Amniotic stem cell (primary cell): ENCODE measurements around the gene RDH8.

Source experiments
- DNase-seq: peaks from one replicate; lab custom pipeline; 2025; lab: John Stamatoyannopoulos, UW

RDH8 gene, protein sequence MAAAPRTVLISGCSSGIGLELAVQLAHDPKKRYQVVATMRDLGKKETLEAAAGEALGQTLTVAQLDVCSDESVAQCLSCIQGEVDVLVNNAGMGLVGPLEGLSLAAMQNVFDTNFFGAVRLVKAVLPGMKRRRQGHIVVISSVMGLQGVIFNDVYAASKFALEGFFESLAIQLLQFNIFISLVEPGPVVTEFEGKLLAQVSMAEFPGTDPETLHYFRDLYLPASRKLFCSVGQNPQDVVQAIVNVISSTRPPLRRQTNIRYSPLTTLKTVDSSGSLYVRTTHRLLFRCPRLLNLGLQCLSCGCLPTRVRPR

DNA sequence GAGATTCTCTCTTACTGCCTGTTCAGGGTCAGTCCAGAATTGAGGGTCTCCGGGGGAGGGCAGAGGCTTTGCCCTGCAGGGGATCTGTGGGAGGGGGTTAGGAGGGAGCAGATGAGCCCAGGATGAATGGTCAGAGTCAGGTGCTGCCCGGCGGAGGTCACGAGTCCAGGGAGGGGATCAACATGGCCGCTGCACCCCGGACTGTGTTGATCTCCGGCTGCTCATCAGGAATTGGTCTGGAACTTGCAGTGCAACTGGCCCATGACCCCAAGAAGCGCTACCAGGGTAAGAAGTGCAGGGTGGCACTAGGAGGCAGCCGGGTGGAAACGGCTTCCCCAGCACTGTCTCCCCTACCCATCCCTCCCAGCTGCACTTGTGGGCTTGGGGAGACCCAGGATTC is at the start of gene RDH8:
TSS of gene RDH8 (plus strand) at position 168 of the 400 bp plus-strand sequence. CDS start at position 183, 15 bp downstream.
- no peak for DNase-seq

DNA sequence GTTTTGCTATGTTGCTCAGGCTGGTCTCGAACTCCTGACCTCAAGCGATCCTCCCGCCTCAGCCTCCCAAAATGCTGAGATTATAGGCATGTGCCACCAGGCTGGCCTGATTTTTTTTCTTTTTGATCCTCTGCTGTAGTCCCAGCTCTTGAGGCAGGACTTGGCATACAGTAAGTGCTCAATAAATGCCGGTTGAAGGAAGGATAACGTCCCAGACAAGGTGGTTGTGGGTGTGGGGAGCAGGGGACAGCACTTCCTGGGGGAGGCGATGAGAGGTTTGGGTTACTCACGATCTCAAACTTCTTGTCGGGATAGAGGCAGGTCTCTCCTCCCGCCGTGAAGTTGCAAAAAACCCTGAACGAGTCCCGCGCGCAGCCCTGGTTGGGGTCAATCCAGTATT is 47.3 kb upstream of the RDH8 start:
- no peak for DNase-seq

DNA sequence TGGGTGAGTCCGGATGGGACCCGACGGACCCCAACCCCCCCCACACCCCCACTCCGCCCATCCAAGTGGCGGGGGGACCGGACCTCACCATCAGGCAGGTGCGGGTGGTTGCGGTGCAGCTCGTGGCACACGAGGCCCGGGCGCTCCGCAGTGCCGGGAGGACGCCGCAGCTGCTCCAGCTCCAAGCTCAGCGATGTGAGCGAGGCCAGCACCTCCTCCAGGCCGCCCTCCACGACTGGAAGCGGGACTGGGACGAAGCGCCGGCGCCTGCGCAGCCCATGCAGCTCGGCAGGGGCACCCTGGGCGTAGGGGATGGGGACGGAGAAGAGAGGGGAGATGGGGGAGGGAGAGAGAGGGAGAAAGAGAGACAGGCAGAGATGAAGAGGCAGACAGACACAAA is 46.8 kb upstream of the RDH8 start:
- no peak for DNase-seq

DNA sequence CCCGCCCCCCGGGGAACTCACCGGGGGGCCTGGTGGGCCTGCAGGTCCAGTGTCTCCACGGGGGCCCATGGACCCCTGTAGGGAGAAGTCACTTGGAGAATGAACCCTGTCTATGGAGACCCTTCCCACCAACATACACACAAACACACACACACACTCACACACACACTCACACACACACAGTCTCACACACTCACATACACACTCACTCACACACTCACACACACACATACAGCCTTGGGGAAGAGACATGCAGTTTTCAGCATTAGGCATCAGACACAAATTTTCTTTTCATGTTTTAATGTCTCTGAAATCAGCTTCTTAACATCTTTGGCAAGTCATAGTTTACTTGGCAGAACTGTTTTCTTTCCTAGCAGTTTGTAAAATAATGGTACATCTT is 46.0 kb upstream of the RDH8 start:
- DNase-seq: no peak

DNA sequence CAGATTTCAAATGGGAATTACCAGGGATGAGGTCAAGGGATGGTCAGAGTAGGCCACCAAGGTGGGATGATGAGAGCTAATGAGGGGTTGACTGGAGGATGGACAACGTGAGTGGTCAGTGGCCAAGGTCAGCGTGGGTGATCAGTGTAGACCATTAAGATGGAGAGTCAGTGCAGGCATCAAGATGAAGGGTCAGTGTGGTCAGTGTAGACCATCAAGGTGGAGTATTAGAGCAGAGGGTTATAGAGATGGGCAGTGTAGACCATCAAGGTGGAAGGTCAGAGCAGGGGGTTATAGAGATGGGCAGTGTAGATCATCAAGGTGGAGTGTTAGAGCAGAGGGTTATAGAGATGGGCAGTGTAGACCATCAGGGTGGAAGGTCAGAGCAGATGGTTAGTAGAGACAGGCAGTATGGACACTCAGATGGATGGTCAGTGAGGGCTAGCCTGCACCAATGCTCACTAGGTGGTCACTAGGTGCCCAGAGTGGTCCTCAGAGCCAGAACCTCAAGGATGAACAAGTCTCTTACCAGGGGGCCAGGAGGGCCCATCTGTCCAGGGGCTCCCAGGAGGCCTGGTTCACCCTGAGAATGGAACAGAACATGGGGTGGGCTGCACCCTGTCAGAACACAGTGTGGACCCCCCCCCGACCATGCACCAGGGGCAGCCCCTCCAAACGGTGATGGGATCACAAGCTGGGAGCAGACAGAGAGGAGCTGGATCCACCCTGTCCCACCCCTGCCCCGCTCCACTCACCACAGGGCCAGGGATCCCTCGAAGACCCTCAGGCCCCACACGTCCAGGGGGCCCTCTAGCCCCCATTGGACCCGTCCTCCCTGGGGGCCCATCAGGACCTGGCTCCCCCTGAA is 44.2 kb upstream of the RDH8 start:
- DNase-seq: no peak

DNA sequence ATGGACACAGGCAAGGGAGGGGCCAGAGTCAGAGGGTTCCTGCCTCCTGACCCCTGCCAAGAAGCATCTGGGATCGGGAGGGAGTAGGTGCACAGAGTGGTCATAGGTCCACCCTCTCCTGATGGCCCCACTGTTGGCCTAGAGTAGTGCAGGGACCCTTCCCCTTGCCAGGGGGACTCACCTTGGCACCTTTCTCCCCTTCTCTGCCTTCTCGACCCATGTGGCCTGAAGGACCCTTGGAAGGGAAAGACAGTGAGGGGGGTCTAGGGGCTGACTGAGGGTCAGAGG is 43.7 kb upstream of the RDH8 start:
- DNase-seq: no peak

DNA sequence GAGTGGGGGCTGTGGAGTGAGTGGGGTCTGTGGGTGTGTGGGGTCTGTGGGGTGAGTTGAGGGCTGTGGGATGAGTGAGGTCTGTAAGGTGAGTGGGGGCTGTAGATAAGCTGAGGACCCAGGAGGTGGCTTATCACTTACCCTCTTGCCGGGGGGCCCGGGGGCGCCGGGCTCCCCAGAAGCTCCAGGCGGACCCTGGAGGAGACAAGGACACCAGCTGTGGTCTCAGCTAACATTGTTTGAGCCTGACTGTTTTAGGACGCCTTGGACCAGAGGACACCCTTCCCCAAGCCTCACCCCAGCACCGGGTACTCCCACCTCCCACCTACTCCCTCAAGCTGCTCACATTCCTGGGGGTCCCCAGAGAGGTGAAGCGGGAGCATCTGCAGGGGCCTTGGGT is 42.8 kb upstream of the RDH8 start:
- no peak for DNase-seq

DNA sequence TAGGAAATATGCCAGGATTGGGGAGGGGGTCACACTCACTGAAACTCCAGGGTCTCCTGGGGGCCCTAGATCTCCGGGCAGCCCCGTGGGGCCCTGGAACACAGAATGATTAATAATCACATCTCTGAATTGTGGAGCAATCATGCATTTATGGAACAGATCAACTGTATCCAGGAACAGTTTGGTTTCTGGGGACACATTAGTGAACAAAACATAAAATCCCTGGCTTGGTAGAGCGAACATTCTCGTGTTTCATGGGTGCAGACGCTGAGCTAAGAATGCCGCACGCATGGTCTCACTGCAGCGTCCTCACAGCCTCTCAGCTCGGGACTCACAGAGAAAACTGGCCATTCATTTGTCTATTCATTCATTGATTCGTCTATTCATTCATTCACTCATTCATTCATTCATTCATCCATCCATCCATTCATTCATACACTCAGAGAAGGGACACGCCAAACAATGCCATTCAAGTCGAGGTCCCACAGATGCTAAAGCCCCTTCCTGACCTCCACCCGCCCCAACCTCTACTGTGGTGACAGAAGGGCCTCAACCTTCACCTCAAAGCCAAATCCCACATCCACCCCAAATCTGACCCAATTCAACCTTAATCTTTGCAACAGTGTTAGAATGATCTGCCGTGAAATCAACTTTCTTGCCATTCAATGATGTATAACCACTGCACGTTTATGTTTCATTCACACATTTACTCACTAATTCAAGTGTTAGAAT is 42.0 kb upstream of the RDH8 start:
- no peak for DNase-seq

DNA sequence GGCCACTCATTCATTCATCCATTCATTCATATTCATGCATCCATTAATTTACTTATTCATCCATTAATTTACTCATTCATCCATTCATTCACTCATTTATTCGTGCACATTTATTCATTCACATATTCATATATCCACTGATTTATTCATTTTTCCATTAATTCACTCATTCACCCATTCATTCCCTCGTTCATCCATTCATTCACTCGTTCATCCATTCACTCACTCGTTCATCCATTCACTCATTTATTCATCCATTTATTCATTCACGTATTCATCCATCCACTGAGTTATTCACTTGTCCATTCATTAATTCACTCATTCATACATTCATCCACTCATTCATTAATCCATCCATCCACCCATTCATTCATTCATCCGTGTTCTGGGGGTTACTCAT is 41.2 kb upstream of the RDH8 start:
- DNase-seq: no peak

DNA sequence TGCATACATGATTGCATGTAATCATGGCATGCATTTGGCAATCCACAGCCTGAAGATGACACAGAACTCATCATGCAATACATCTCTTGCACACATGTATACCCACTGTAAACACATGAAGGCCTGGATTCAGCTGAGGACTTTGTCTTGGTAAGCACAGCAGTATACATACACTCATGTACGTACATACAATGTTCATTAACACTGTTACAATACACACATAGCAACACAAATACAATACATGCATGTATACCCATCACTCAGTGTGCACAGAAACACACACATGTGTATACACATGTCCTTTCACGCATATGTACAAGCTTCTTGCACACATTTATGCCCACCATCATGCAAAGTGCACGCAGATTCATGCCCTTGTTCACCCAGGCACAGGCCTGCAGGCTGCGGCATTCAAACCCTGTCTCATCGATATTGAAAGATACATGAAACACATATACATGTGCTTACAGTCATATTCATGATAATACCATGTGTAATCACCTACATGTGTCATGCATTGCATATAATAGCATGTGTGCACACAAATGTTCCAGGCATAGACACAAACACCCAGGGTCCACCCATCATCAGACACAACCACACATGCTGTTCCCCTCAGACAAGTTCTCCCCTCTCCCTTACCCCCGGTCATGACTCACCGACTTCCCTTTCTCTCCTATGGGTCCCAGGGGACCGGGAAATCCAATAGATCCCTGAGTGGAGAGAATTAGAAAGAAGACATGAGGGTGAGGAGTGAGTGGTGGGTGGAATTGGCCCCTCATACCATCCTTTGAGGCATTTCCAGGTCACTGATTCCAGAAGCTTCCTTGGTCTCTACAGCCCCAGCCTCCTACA is 31.6 kb upstream of the RDH8 start:
- DNase-seq: no peak

DNA sequence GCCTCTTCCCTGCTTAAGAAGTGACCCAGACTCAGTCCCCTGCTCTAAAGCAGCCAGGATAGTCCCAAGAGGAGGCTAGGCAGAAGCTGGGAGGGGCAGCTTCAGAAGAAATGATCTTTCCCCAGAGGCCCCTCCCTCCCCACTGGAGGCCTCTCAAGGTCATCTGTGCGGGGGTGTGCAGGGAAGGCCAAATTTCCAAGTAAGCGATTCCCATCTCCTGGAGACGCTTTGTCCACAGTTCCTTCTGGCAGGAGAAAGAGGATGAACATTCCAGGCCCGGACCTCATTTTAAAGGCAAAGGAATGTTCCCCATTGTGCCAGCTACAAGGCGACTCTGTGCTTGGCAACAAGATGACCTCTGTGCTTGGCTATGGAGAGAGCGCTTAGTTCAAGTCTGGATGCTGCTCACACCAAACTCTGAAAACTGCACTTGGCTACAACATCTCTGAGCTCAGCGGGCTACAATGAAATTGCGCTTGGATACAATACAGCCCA is 26.4 kb upstream of the RDH8 start:
- DNase-seq: no peak

DNA sequence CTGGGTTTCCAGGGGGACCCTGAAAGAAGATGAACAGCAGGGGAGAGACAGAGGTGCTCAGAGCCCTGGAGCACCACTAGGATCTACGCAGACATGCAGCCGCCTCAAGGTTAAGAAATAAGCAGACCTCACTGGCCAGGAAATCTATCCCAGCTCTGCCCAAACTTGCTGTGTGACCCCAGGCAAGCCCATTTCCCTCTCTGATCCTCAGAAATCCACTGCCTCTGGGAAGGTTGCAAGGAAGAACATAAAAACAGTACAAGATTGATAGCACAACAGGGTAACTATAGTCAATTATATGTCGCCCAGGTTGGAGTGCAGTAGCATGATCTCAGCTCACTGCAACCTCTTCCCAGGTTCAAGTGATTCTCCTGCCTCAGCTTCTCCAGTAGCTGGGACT is 23.8 kb upstream of the RDH8 start:
- no peak for DNase-seq

DNA sequence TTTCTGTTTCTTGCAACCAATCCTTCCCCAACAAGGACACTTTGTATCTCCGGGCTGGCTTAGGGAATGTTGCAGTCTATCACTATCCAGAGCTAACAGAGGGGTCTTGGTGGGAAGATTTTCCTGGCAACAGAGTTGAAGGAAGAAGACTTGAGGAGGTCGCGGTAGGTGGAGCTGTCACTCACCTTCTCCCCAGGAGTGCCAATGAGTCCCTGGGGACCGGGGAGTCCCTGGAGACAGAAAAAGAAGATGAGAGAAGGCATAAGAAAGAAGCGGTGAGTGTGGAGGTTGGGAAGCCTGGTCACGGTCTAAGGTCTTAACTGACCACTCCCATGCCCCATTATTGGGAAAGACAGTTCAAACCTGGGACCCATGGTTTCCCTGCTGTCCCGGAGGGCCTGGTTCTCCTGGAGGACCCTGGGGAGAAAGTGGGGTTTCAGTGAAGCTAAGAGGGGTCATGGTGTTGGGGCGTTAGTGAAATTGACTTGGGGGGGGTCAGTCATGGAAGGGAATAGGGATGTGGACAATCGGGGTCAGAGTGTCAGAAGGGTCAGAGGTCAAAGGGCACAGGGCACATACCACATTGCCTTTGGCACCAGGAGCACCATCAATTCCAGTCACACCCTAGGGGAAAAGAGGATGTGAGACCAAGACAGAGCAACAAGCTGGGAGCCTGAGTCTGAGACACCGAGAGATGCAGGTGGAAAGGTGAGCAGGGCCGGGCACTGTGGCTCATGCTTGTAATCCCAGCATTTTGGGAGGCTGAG is 21.7 kb upstream of the RDH8 start:
- no peak for DNase-seq

DNA sequence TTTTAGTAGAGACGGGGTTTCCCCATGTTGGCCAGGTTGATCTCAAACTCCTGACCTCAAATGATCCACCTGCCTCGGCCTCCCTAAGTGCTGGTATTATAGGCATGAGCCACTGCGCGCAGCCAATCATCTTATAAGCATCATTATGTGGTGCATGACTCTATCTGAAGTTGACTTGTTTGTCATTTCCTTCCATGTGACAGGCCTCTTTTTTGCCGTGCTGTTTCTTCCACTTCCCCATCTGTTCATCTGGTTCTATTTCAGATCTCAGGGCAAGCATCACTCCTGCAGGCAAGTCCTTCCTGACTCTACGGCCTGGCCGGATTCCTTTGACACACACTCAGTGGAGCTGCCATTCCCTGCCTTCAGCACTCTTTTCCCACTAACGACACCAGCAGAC is 18.2 kb upstream of the RDH8 start:
- no peak for DNase-seq

DNA sequence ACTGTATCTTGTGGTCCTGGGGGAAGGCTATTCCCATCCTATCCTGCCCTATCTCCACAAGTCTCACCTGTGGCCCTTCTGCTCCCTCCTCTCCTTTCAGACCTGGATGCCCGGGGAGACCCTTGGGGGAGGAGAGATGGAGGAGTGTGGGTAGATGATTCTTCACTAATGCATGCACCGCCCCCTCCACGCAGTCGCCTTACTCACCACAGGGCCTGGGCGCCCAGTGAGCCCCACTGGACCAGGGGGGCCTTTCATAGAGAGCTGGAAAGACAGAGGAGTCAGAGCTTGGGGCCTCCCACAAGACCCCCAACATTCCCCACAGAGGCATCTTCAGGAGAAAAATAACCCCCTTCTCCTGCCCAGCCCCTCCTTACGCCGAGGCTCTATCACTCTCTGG is 17.3 kb upstream of the RDH8 start:
- no peak for DNase-seq

DNA sequence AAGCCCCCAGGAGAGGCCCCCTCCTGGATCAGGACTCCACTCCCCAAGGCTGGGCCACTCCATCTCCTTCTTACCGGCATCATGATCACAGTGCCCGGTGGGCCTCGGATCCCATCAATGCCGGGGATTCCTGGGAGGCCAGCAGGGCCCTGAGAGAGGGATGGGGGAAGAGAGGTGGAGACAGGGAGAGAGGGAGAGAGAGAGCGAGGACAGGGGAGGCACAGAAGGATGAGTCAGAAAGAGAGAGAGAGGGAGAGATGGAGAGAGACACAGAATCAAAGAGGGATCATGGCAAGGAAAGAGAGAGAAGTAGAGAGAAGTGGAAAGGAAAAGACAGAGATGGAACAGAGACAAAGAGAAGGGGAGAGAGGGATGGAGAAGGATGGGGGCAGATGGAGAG is 16.7 kb upstream of the RDH8 start:
- DNase-seq: no peak

DNA sequence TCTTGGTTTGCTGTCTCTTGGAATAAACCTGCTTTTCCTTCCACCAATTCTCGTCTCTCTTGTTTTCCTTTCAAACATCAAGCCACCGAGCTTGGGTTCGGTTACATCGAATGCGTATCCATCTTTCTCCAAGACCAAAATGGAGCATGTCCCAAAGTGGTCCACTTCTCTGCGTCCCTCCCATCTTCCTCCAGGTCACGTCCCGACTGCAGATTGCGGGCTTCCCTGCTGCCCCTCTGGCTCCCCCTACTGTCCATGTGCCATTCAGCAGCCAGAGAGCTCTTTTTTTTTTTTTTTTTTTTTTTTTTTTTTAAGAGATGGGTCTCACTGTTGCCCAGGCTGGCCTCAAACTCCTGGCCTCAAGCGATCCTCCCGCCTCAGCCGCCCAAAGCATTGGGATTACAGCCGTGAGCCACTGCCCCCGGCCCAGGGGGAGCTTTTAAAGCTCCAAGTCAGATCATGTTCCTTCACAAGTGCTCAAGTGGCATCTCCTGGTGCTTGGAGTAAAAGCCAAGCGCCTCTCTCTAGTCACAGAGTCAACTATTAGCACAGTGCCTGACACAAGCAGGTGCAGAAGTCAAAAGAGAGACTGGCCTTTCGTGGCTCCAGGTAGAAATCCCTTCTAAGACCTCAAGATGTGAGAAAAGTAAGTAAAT is 13.0 kb upstream of the RDH8 start:
- peak; percentile 46 for DNase-seq

DNA sequence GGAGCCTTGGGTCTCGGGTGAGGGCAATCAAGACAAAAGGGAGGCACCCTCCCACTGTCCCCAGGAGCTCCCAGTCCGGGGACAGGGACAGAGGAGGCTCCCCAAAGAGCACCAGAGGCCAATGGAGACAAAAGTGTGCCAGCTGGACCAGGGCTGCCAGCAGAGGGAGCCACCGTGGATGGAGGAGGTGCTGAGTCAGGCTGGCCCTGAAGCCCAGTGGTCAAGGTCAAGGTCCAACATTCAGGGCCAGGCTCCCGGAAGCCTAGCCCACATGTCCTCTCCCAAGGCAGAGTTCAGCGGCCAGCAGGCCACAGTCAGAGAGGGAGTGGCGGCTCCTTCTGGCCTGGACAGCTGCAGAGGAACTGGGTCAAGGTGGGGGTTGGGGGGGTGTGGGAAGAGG is 11.4 kb upstream of the RDH8 start:
- DNase-seq: no peak

DNA sequence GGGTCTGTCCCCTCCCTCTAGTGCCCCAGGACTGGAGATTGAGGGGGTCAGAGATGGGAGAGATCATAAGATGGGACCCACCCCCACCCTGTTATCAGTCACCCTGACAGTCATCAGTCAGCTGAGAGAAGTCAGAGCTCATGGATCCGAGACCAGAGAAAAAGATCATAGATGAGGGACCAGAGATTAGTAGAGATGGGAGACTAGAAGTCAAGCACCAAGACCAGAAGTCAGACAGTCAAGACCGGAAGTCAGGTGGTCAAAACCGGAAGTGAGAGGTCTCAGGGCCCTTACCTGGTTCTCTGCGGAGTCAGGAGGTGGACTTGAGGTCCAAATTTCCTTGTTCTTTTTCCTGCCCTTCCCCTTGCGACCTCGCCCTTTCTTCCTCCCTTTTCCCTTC is 10.0 kb upstream of the RDH8 start:
- no peak for DNase-seq

DNA sequence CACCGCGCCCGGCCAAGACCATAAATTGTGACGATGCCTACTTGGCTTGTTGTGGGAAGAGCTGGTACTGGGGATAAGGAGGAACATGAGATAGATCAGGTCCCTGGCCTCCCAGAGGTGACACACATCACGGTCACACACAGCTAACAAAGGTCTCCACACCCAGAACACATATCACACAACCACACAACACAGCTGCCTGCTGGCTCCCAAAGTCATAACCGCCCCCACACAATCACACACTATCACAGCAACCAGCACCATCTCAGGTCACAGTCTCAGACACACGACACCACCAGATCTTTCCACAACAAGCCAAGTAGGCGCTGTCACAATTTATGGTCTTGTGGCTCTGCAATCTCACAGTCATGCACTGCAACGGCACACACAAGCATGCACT is 8.7 kb upstream of the RDH8 start:
- no peak for DNase-seq
